ENCODE data around the gene ANP32E.

The ANP32E gene

GRCh38 chr1:150171801-150172200 is 64.1 kb downstream of the ANP32E start:
- DNase-seq (ENCODE audit: low read depth, low spot score): no peak

GRCh38 chr1:150168960-150169601 is 66.8 kb downstream of the ANP32E start:
- DNase-seq (ENCODE audit: low read depth, low spot score): no peak

All from activated naive CD8-positive, alpha-beta T cell treated with anti-CD3 and anti-CD28 coated beads, Interleukin-2, amount 50 U/mL, for 16 hours (primary cell).